A673 (cell line): ENCODE data around the gene GPR149. TPM values are rescaled to one million over a fixed set of nuclear protein-coding genes. Genes with fewer than 3 reads are reported as not detected.

Experiments
- BruUV-seq: library from RNA; stranded (reverse); fragments of 400-500 nt; replicated peaks from 2 replicates; lab custom pipeline; 2021; lab: Mats Ljungman, UMichigan
- CTCF ChIA-PET: fragments of 300-600 bp; sonication (Branson Sonifier 250); formaldehyde crosslinking; loops from one replicate; lab custom pipeline; 2022; ENCODE audit warnings: antibody characterized with exemption; lab: Charles Lee
- POLR2A ChIA-PET: fragments of 300-600 bp; sonication (Branson Sonifier 250); formaldehyde crosslinking; loops from one replicate; lab custom pipeline; 2022; ENCODE audit warnings: antibody characterized with exemption; ENCODE audit not compliant: low non-redundant PET; lab: Charles Lee
- DNase-seq: peaks from one replicate; pipeline ENCODE4 v3.0.0-alpha.2; 2015; ENCODE audit warnings: low spot score
- H3K27ac ChIP-seq: fragments of 200-600 bp; sonication (generic); 2 replicates; pipeline ENCODE4 v1.5.1; 2016; ENCODE audit warnings: mixed run types, low read depth, mild to moderate bottlenecking, mixed read lengths, antibody characterized with exemption, low read length; ENCODE audit not compliant: poor library complexity, severe bottlenecking
- H3K27me3 ChIP-seq: fragments of 200-600 bp; sonication (generic); replicated peaks from 2 replicates; pipeline ENCODE4 v1.6.1; 2017; ENCODE audit warnings: mixed run types, low read depth, mild to moderate bottlenecking, mixed read lengths, antibody characterized with exemption, low read length; ENCODE audit not compliant: insufficient read depth, poor library complexity
- H3K36me3 ChIP-seq: fragments of 200-600 bp; sonication (generic); 2 replicates; pipeline ENCODE4 v1.6.1; 2016; ENCODE audit warnings: mixed run types, mild to moderate bottlenecking, mixed read lengths, antibody characterized with exemption, low read length; ENCODE audit not compliant: insufficient read depth, poor library complexity, severe bottlenecking
- H3K4me1 ChIP-seq: fragments of 200-600 bp; sonication (generic); 2 replicates; pipeline ENCODE4 v1.6.1; 2017; ENCODE audit warnings: mixed run types, mild to moderate bottlenecking, mixed read lengths, antibody characterized with exemption, low read length; ENCODE audit not compliant: insufficient read depth, poor library complexity, severe bottlenecking
- H3K4me3 ChIP-seq: fragments of 200-600 bp; sonication (generic); 2 replicates; pipeline ENCODE4 v1.5.1; 2016; ENCODE audit warnings: low read depth, mixed run types, mild to moderate bottlenecking, mixed read lengths, low read length; ENCODE audit not compliant: poor library complexity, severe bottlenecking
- H3K9me3 ChIP-seq: fragments of 200-600 bp; sonication (generic); 2 replicates; pipeline ENCODE4 v1.6.1; 2016; ENCODE audit warnings: mixed run types, low read depth, mild to moderate bottlenecking, mixed read lengths, antibody characterized with exemption, low read length; ENCODE audit not compliant: poor library complexity, severe bottlenecking
- EZH2 ChIP-seq: fragments of 200-600 bp; sonication (generic); IDR thresholded peaks from 2 replicates; pipeline ENCODE4 v1.6.1; 2017; ENCODE audit warnings: borderline replicate concordance, low read depth, mild to moderate bottlenecking, mixed read lengths, antibody characterized with exemption, low read length; ENCODE audit not compliant: poor library complexity, severe bottlenecking
- intact Hi-C: fragments of 100-400 bp; cut with micrococcal nuclease; formaldehyde crosslinking; loops from one replicate; pipeline ENCODE4 v1.10.0; 2022; ENCODE audit not compliant: unreplicated experiment
- total RNA-seq: library from RNA; stranded (reverse); gene quantifications from 2 replicates; pipeline ENCODE4 v1.2.3, GENCODE V29; 2021
- TF ChIP-seq, protein P1 (sequence below): fragments of 300-800, 200-600 bp; sonication (generic); conservative IDR thresholded peaks from 2 replicates; pipeline ENCODE4 v1.5.1; 2017; ENCODE audit warnings: low read depth, mild to moderate bottlenecking, antibody characterized with exemption, low read length, moderate library complexity, mixed read lengths

GPR149 gene
- total RNA-seq, 1 experiment from 2014 or later, result not detected

DNA sequence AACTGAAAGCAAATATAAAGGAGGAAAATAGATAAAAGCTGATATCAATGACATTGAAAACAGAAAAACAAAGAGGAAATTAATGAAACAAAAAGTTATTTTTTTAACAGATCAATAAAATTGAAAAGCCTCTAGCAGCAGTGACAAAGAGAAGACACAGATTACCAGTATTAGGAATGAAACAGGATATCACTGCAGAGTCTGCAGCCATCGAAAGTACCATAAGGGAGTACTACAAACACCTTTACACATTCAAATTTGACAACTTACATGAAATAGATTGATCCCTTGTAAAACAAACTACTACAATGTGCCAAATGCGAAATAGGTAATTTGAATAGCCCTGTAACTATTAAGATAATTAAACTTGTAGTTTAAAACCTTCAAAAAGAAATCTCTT lies 80.8 kb downstream of the GPR149 start:
- BruUV-seq, result no TSS peak
- peaks cover 21% of the 10 kb centered on the region for H3K27me3 ChIP-seq
- intact Hi-C loops, result no loop called here
- no peak for DNase-seq
- POLR2A ChIA-PET, result no interaction called here
- no peaks in the 10 kb centered on the region for H3K36me3 ChIP-seq
- CTCF ChIA-PET, result no interaction called here
- H3K4me3 ChIP-seq, result no peak overlapping the region
- no peaks in the 10 kb centered on the region for H3K4me1 ChIP-seq
- TF ChIP-seq EZH2, result no peak
- TF ChIP-seq, protein P1, sequence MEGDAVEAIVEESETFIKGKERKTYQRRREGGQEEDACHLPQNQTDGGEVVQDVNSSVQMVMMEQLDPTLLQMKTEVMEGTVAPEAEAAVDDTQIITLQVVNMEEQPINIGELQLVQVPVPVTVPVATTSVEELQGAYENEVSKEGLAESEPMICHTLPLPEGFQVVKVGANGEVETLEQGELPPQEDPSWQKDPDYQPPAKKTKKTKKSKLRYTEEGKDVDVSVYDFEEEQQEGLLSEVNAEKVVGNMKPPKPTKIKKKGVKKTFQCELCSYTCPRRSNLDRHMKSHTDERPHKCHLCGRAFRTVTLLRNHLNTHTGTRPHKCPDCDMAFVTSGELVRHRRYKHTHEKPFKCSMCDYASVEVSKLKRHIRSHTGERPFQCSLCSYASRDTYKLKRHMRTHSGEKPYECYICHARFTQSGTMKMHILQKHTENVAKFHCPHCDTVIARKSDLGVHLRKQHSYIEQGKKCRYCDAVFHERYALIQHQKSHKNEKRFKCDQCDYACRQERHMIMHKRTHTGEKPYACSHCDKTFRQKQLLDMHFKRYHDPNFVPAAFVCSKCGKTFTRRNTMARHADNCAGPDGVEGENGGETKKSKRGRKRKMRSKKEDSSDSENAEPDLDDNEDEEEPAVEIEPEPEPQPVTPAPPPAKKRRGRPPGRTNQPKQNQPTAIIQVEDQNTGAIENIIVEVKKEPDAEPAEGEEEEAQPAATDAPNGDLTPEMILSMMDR, result no peak
- no peak overlapping the region for H3K27ac ChIP-seq
- no peaks in the 10 kb centered on the region for H3K9me3 ChIP-seq

DNA sequence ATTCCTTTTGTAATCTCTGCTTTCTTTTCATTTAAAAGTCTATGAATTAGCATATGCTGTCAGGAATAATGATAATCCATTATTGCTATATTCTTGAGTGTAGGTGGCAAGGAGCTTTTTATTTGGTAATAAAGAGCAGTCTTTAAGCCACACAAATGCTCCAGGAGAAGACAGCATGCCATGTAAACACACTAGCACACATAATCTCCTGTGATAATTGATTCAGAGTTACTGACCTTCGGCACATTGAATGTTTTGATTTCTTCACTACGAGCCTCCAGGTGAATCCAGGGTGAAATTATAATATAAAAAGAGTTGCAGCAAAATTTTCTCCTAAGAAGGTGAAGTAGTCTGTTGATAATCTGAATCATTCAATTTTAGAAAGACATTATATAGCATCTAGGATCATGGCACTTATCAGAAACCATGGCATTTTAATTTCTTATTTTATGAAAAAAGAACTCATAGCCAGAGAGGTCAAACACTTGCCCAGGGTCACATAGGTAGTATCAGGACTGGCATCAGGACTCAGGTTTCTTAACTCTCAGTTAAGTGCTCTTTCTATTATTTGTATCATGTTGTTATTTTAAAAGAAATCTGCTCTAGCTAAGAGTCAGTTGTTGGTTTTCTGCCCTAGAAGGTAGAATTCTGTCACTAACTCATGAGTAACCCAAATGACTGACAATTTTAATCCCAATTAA lies 84.4 kb downstream of the GPR149 start:
- H3K4me3 ChIP-seq, result no peak overlapping the region
- H3K27me3 ChIP-seq, result peaks cover 13% of the 10 kb centered on the region
- no peaks in the 10 kb centered on the region for H3K36me3 ChIP-seq
- CTCF ChIA-PET, result no interaction called here
- no peak for DNase-seq
- no peaks in the 10 kb centered on the region for H3K9me3 ChIP-seq
- no peaks in the 10 kb centered on the region for H3K4me1 ChIP-seq
- no peak overlapping the region for H3K27ac ChIP-seq
- intact Hi-C loops, result no loop called here
- TF ChIP-seq, protein P1, result no peak
- TF ChIP-seq EZH2, result no peak
- no TSS peak for BruUV-seq
- POLR2A ChIA-PET, result no interaction called here

DNA sequence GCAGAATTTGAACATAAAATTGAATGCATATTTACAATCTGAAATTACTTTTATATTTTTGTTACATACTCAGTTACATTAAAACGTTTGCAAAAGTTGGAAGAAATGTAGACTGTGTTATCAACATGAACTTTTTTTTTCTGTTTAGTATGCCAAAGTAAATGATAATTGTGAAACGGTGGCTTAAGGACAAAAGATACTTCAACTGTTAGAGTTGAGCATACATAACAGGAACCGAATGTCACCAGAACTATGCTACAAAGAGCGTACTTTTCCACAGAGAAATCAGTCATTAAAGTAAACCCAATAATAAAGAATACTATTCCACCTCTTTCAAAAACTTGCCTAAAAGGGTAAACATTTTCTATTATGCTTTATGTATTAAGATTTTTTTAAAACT lies 91.4 kb downstream of the GPR149 start:
- H3K36me3 ChIP-seq, result no peaks in the 10 kb centered on the region
- no peaks in the 10 kb centered on the region for H3K4me1 ChIP-seq
- ChIA-PET CTCF (no interaction called here), POLR2A (no interaction called here)
- intact Hi-C loops, result loop anchor here (5.0 to 10.0 kb wide), 2 partner anchors 214 to 396 kb away; no protein-coding TSS in a partner anchor
- H3K4me3 ChIP-seq, result no peak overlapping the region
- TF ChIP-seq EZH2, result no peak
- TF ChIP-seq, protein P1, result no peak
- no TSS peak for BruUV-seq
- no peak overlapping the region for H3K27ac ChIP-seq
- H3K9me3 ChIP-seq, result no peaks in the 10 kb centered on the region
- DNase-seq, result no peak
- H3K27me3 ChIP-seq, result peaks cover 8% of the 10 kb centered on the region
